SU-DHL-6 (cell line): ENCODE data around the gene ICE1.

Experiments
- CTCF ChIP-seq: fragments of 200-600 bp; sonication (generic); IDR thresholded peaks from one replicate; pipeline ENCODE4 v1.5.1; 2017; ENCODE audit warnings: antibody characterized with exemption, mild to moderate bottlenecking, low read length, moderate library complexity; ENCODE audit not compliant: insufficient read depth, poor library complexity, severe bottlenecking
- EZH2phosphoT487 ChIP-seq: fragments of 200-600 bp; sonication (generic), shearing (Covaris generic); conservative IDR thresholded peaks from 2 replicates; pipeline ENCODE4 v1.6.1; 2018; ENCODE audit warnings: mild to moderate bottlenecking, antibody characterized with exemption, low read length, moderate library complexity, mixed read lengths

- TF ChIP-seq CTCF = no peak
- no peak for TF ChIP-seq EZH2phosphoT487
These were observed 114.4 kb downstream of the ICE1 start for GRCh38 chr5:5536871-5537270.
